Common myeloid progenitor, CD34-positive (primary cell): ENCODE results near the gene SLC45A3.

Source experiments
- CTCF ChIA-PET: fragments of 350-600 bp; sonication (Branson Sonifier 250); formaldehyde crosslinking; loops from one replicate; lab custom pipeline; 2021; ENCODE audit warnings: antibody characterized with exemption; lab: Charles Lee
- POLR2A ChIA-PET: fragments of 350-600 bp; sonication (Branson Sonifier 250); formaldehyde crosslinking; loops from one replicate; lab custom pipeline; 2021; ENCODE audit warnings: antibody characterized with exemption; lab: Charles Lee
- DNase-seq, 3 donors: peaks; one replicate each; pipeline versions ENCODE4 v3.0.0 to v3.0.0-alpha.2; 2013
- H3K27ac ChIP-seq, 2 experiments: 1 replicate in 1 of 2; 2 replicates in 1 of 2; pipeline ENCODE4 v1.7.0; 2013; ENCODE audit warnings: inconsistent platforms in 2 of 2, low read length in 2 of 2, mild to moderate bottlenecking in 2 of 2, low read depth in 1 of 2, moderate library complexity in 1 of 2; ENCODE audit not compliant: severe bottlenecking in 2 of 2, insufficient read depth in 1 of 2, poor library complexity in 1 of 2
- H3K27me3 ChIP-seq, 5 experiments: replicated peaks in 2 of 5; 1 replicate in 3 of 5; 2 replicates in 2 of 5; pipeline versions ENCODE4 v1.6.1 to v1.7.0; 2013; ENCODE audit warnings: low read length in 4 of 5, mild to moderate bottlenecking in 2 of 5, moderate library complexity in 2 of 5, inconsistent platforms in 1 of 5; ENCODE audit not compliant: insufficient read depth in 5 of 5, control insufficient read depth in 4 of 5
- H3K36me3 ChIP-seq, 4 experiments: 1 replicate in 2 of 4; 2 replicates in 2 of 4; pipeline versions ENCODE4 v1.6.1 to v1.7.0; 2013; ENCODE audit warnings: low read length in 3 of 4, control low read depth in 1 of 4, mild to moderate bottlenecking in 1 of 4; ENCODE audit not compliant: control insufficient read depth in 4 of 4, insufficient read depth in 4 of 4
- H3K4me1 ChIP-seq, 4 experiments: 1 replicate in 3 of 4; 2 replicates in 1 of 4; pipeline versions ENCODE4 v1.6.1 to v1.7.1; 2013; ENCODE audit warnings: low read length in 3 of 4, mild to moderate bottlenecking in 3 of 4, control low read depth in 1 of 4, inconsistent platforms in 1 of 4, moderate library complexity in 1 of 4; ENCODE audit not compliant: control insufficient read depth in 4 of 4, insufficient read depth in 4 of 4; ENCODE audit errors: control extremely low read depth in 1 of 4
- H3K4me3 ChIP-seq, 7 experiments: 1 replicate in 4 of 7; 2 replicates in 3 of 7; pipeline versions ENCODE4 v1.5.1 to v1.7.0; 2013; ENCODE audit warnings: mild to moderate bottlenecking in 7 of 7, low read length in 6 of 7, moderate library complexity in 6 of 7, inconsistent platforms in 2 of 7, low read depth in 2 of 7, control low read depth in 1 of 7; ENCODE audit not compliant: insufficient read depth in 4 of 7, control insufficient read depth in 1 of 7; ENCODE audit errors: extremely low read depth in 1 of 7
- H3K9me3 ChIP-seq, 5 experiments: 1 replicate in 4 of 5; 2 replicates in 1 of 5; pipeline versions ENCODE4 v1.6.1 to v1.7.1; 2013; ENCODE audit warnings: low read length in 4 of 5, mild to moderate bottlenecking in 2 of 5, inconsistent platforms in 1 of 5, low read depth in 1 of 5, moderate library complexity in 1 of 5; ENCODE audit not compliant: control insufficient read depth in 4 of 5, insufficient read depth in 2 of 5; ENCODE audit errors: control extremely low read depth in 1 of 5
- WGBS: methylation state at CpG from one replicate; pipeline ENCODE4 v1.1.5; 2013; ENCODE audit not compliant: insufficient coverage; 5-methylcytosine and 5-hydroxymethylcytosine counted together

Gene SLC45A3

GRCh38 chr1:205610036-205610435 is 70.3 kb downstream of the SLC45A3 start:
- ChIA-PET CTCF (interaction anchor here (1.7 kb wide), 1 partner anchor 32 kb away, joined by 5 read pairs; no protein-coding TSS in a partner anchor), POLR2A (no interaction called here)
- no CpG with 5 or more reads among the region's 2 CpGs for WGBS

More at GRCh38 chr1:205610036-205610435, 70.3 kb downstream of the SLC45A3 start:
- no peaks in the 10 kb centered on the region for H3K9me3 ChIP-seq
- no peak for DNase-seq
- H3K4me3 ChIP-seq: no peak overlapping the region
- H3K36me3 ChIP-seq: peaks cover 13 to 42% (median 32%) of the 10 kb centered on the region in 4 experiments
- no peaks in the 10 kb centered on the region for H3K27me3 ChIP-seq
- H3K4me1 ChIP-seq: peaks cover 4 to 16% (median 8%) of the 10 kb centered on the region in 4 experiments
- H3K27ac ChIP-seq: no peak overlapping the region
